ENCODE measurements around the gene TJP1. TPM values are rescaled to one million over a fixed set of nuclear protein-coding genes. Genes with fewer than 3 reads are reported as not detected.
A peak's percentile ranks its signal among the peaks of the same experiment; 100 is the strongest.

Gene TJP1
- total RNA-seq, 1 experiment from 2014 or later, result 137 TPM

- Mint-ChIP-seq H3K27me3 (ENCODE audit: insufficient read depth, unreplicated experiment) (no peaks in the 10 kb centered on the region), H3K27ac (ENCODE audit: low read depth, unreplicated experiment) (no peak overlapping the region), H3K36me3 (ENCODE audit: insufficient read depth, unreplicated experiment) (peaks cover 7% of the 10 kb centered on the region), H3K4me1 (ENCODE audit: insufficient read depth, unreplicated experiment) (peaks cover 35% of the 10 kb centered on the region), H3K4me3 (ENCODE audit: unreplicated experiment) (no peak overlapping the region), H3K9me3 (ENCODE audit: unreplicated experiment) (no peaks in the 10 kb centered on the region)
- DNase-seq (ENCODE audit: unreplicated experiment), result no peak
- no TSS peak for BruUV-seq (replicated peaks)
- POLR2A ChIA-PET, result interaction anchor here (0.6 to 4.4 kb wide), 7 partner anchors 8 to 121 kb away, joined by 3 to 29 read pairs (median 4); partner anchors contain the start of gene TJP1
- intact Hi-C loops (cut with micrococcal nuclease), result no loop called here
- TF ChIP-seq, protein P1, sequence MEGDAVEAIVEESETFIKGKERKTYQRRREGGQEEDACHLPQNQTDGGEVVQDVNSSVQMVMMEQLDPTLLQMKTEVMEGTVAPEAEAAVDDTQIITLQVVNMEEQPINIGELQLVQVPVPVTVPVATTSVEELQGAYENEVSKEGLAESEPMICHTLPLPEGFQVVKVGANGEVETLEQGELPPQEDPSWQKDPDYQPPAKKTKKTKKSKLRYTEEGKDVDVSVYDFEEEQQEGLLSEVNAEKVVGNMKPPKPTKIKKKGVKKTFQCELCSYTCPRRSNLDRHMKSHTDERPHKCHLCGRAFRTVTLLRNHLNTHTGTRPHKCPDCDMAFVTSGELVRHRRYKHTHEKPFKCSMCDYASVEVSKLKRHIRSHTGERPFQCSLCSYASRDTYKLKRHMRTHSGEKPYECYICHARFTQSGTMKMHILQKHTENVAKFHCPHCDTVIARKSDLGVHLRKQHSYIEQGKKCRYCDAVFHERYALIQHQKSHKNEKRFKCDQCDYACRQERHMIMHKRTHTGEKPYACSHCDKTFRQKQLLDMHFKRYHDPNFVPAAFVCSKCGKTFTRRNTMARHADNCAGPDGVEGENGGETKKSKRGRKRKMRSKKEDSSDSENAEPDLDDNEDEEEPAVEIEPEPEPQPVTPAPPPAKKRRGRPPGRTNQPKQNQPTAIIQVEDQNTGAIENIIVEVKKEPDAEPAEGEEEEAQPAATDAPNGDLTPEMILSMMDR (IDR thresholded peaks at IDR 0.05; ENCODE audit: unreplicated experiment), result no peak
- CTCF ChIA-PET, result interaction anchor here (2.0 kb wide), 1 partner anchor 261 kb away, joined by 7 read pairs; no protein-coding TSS in a partner anchor
These were observed 9.3 kb downstream of the TJP1 start for GRCh38 chr15:29813009-29813408.

DNA sequence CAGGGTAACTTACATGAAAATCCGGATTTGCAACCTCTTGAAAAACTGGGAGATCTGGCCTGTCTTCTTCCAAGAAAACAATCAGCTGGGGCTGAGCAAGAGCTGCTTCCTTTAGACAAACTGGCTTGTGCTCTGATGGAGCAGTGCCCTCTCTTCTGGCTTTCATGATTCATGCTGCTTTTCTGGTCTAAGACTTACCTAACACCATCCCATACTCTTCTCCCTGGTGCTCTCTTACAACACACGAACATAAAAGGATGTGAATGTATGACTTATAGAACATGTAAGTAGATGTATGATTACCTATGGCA, 9.9 kb downstream of the TJP1 start:
- H3K9me3 Mint-ChIP-seq (ENCODE audit: unreplicated experiment), result no peaks in the 10 kb centered on the region
- BruUV-seq (replicated peaks), result no TSS peak
- peak; percentile 71 for DNase-seq (ENCODE audit: unreplicated experiment)
- H3K36me3 Mint-ChIP-seq (ENCODE audit: insufficient read depth, unreplicated experiment), result peaks cover 2% of the 10 kb centered on the region
- ChIA-PET CTCF (interaction anchor here (0.6 to 1.1 kb wide), 3 partner anchors 12 to 262 kb away, joined by 3 to 5 read pairs (median 3); no protein-coding TSS in a partner anchor), POLR2A (interaction anchor here (0.7 to 3.7 kb wide), 7 partner anchors 9 to 121 kb away, joined by 3 to 23 read pairs (median 4); partner anchors contain the start of gene TJP1)
- no peak overlapping the region for H3K27ac Mint-ChIP-seq (ENCODE audit: low read depth, unreplicated experiment)
- TF ChIP-seq, protein P1 (IDR thresholded peaks at IDR 0.05; ENCODE audit: unreplicated experiment), result no peak
- H3K4me3 Mint-ChIP-seq (ENCODE audit: unreplicated experiment), result peak overlapping the region; percentile 7
- no peaks in the 10 kb centered on the region for H3K27me3 Mint-ChIP-seq (ENCODE audit: insufficient read depth, unreplicated experiment)
- peaks cover 39% of the 10 kb centered on the region for H3K4me1 Mint-ChIP-seq (ENCODE audit: insufficient read depth, unreplicated experiment)
- intact Hi-C loops (cut with micrococcal nuclease), result no loop called here

DNA sequence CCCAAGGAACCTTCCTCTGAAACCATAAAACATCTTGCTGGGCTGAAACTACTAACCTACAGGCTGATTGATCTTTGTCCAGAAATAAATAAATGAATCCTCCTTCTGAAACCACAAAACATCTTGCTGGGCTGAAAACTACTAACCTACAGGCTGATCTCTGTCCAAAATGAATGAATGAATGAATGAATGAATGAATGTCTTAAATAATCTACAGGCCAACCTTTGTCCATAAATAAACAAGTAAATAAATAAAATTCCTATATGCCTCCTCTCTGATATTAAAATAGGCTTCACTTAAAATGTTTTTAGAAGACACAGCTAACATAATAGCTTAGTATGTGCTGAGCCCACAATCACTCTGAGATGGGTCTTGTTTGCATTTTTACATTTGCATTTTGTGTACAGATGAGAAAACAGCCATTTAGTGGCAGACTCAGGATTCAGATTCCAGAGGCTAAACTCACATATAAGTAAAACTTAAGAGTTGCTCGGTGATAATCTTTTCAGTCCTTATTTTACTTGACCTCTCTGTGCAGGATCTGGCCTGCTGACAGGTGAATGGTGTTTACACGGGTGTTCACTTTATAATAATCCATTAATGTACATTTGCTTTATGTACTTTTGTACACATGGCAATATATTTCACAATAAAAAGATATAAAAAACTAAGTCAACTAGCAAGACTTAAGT, 10.4 kb downstream of the TJP1 start:
- H3K4me3 Mint-ChIP-seq (ENCODE audit: unreplicated experiment), result no peak overlapping the region
- H3K9me3 Mint-ChIP-seq (ENCODE audit: unreplicated experiment), result no peaks in the 10 kb centered on the region
- H3K4me1 Mint-ChIP-seq (ENCODE audit: insufficient read depth, unreplicated experiment), result peaks cover 42% of the 10 kb centered on the region
- ChIA-PET POLR2A (interaction anchor here (0.7 to 3.7 kb wide), 7 partner anchors 8 to 114 kb away, joined by 3 to 23 read pairs (median 4); partner anchors contain the start of gene TJP1), CTCF (interaction anchor here (0.6 to 2.4 kb wide), 4 partner anchors 11 to 263 kb away, joined by 3 to 5 read pairs (median 4); no protein-coding TSS in a partner anchor)
- intact Hi-C loops (cut with micrococcal nuclease), result no loop called here
- TF ChIP-seq, protein P1 (IDR thresholded peaks at IDR 0.05; ENCODE audit: unreplicated experiment), result no peak
- H3K27ac Mint-ChIP-seq (ENCODE audit: low read depth, unreplicated experiment), result no peak overlapping the region
- no TSS peak for BruUV-seq (replicated peaks)
- H3K27me3 Mint-ChIP-seq (ENCODE audit: insufficient read depth, unreplicated experiment), result no peaks in the 10 kb centered on the region
- no peak for DNase-seq (ENCODE audit: unreplicated experiment)
- H3K36me3 Mint-ChIP-seq (ENCODE audit: insufficient read depth, unreplicated experiment), result no peaks in the 10 kb centered on the region

GRCh38 chr15:29805708-29806104, 16.6 kb downstream of the TJP1 start:
- Mint-ChIP-seq H3K4me3 (ENCODE audit: unreplicated experiment) (no peak overlapping the region), H3K27me3 (ENCODE audit: insufficient read depth, unreplicated experiment) (no peaks in the 10 kb centered on the region), H3K36me3 (ENCODE audit: insufficient read depth, unreplicated experiment) (no peaks in the 10 kb centered on the region), H3K9me3 (ENCODE audit: unreplicated experiment) (no peaks in the 10 kb centered on the region), H3K4me1 (ENCODE audit: insufficient read depth, unreplicated experiment) (peaks cover 36% of the 10 kb centered on the region), H3K27ac (ENCODE audit: low read depth, unreplicated experiment) (no peak overlapping the region)
- intact Hi-C loops (cut with micrococcal nuclease), result no loop called here
- ChIA-PET POLR2A (interaction anchor here (1.1 to 4.7 kb wide), 6 partner anchors 9 to 48 kb away, joined by 3 to 54 read pairs (median 6); partner anchors contain the start of gene TJP1), CTCF (interaction anchor here (0.6 to 1.2 kb wide), 2 partner anchors 9 to 65 kb away, joined by 3 to 4 read pairs; no protein-coding TSS in a partner anchor)
- BruUV-seq (replicated peaks), result no TSS peak
- no peak for DNase-seq (ENCODE audit: unreplicated experiment)
- TF ChIP-seq, protein P1 (IDR thresholded peaks at IDR 0.05; ENCODE audit: unreplicated experiment), result no peak
